T-helper 17 cell (primary cell): ENCODE results near the gene RALY. TPM values are rescaled to one million over a fixed set of nuclear protein-coding genes. Genes with fewer than 3 reads are reported as not detected.
A peak's percentile ranks its signal among the peaks of the same experiment; 100 is the strongest.
"Not testable (repeated sequence)": the region's sequence is repeated elsewhere in the genome, so short reads cannot be mapped to it uniquely, and the experiment has no call there.

Source experiments
- ATAC-seq: fragments of 150-1000 bp; cut with Tn5 transposase; 2 replicates; pipeline ENCODE4 v1.10.0; 2021; ENCODE audit warnings: mild to moderate bottlenecking, moderate library complexity
- DNase-seq, 3 donors: peaks; one replicate each; pipeline versions ENCODE4 v3.0.0 to v3.0.0-alpha.2; 2020 to 2021
- H3K9me3 ChIP-seq: one replicate; pipeline ENCODE4 v1.7.0; 2013; ENCODE audit warnings: low read length, mild to moderate bottlenecking; ENCODE audit not compliant: control insufficient read depth, poor library complexity, severe bottlenecking
- H3K27ac Mint-ChIP-seq: one replicate; pipeline ENCODE4 v1.8.0; 2022; ENCODE audit warnings: mild to moderate bottlenecking, moderate library complexity, mixed read lengths
- H3K27me3 Mint-ChIP-seq: one replicate; pipeline ENCODE4 v1.8.0; 2022; ENCODE audit warnings: mixed read lengths
- H3K36me3 Mint-ChIP-seq: one replicate; pipeline ENCODE4 v1.8.0; 2022; ENCODE audit warnings: low read depth, mixed read lengths
- H3K4me1 Mint-ChIP-seq: one replicate; pipeline ENCODE4 v1.8.0; 2022; ENCODE audit warnings: mild to moderate bottlenecking, mixed read lengths
- H3K4me3 Mint-ChIP-seq: one replicate; pipeline ENCODE4 v1.8.0; 2022; ENCODE audit warnings: mild to moderate bottlenecking, moderate library complexity, mixed read lengths
- total RNA-seq, 4 donors: library from RNA in 2 of 4; stranded (reverse) in 2 of 4; gene quantifications; one replicate each; pipeline ENCODE4 v1.2.3 and lab custom pipeline; 2022 to 2026

Gene RALY
- total RNA-seq, 2 donors from 2014 or later, result 120 to 137 TPM

- no peak for DNase-seq
- no peaks in the 10 kb centered on the region for H3K9me3 ChIP-seq
- Mint-ChIP-seq H3K4me1 (peaks cover 7% of the 10 kb centered on the region), H3K27ac (no peak overlapping the region), H3K36me3 (no peaks in the 10 kb centered on the region), H3K4me3 (no peak overlapping the region), H3K27me3 (peaks cover 22% of the 10 kb centered on the region)
- ATAC-seq, result no peak
These were observed 128.7 kb downstream of the RALY start for GRCh38 chr20:34122274-34122980.

- ATAC-seq (no peak), DNase-seq (no peak)
- Mint-ChIP-seq H3K27me3 (peaks cover 25% of the 10 kb centered on the region), H3K4me3 (no peak overlapping the region), H3K4me1 (peaks cover 7% of the 10 kb centered on the region), H3K36me3 (no peaks in the 10 kb centered on the region), H3K27ac (no peak overlapping the region)
- H3K9me3 ChIP-seq, result no peaks in the 10 kb centered on the region
These were observed 129.6 kb downstream of the RALY start for GRCh38 chr20:34123309-34123708.

GRCh38 chr20:34124469-34125249, 130.9 kb downstream of the RALY start:
- Mint-ChIP-seq H3K27ac (no peak overlapping the region), H3K27me3 (peaks cover 27% of the 10 kb centered on the region)
- peak; percentile 32 for ATAC-seq

GRCh38 chr20:34127792-34128191, 134.1 kb downstream of the RALY start:
- Mint-ChIP-seq H3K4me1 (peaks cover 10% of the 10 kb centered on the region), H3K4me3 (no peak overlapping the region), H3K27ac (no peak overlapping the region), H3K27me3 (peaks cover 26% of the 10 kb centered on the region), H3K36me3 (no peaks in the 10 kb centered on the region)
- DNase-seq, result no peak
- no peak for ATAC-seq
- H3K9me3 ChIP-seq, result no peaks in the 10 kb centered on the region

More at GRCh38 chr20:34124469-34125249, 130.9 kb downstream of the RALY start:
- no peak overlapping the region for H3K4me3 Mint-ChIP-seq
- peaks cover 11% of the 10 kb centered on the region for H3K4me1 Mint-ChIP-seq
- no peak for DNase-seq
- no peaks in the 10 kb centered on the region for H3K36me3 Mint-ChIP-seq
- H3K9me3 ChIP-seq, result no peaks in the 10 kb centered on the region

- peaks cover 5% of the 10 kb centered on the region for H3K4me1 Mint-ChIP-seq
- peak; percentile 19 to 35 (median 19) for DNase-seq
- no peaks in the 10 kb centered on the region for H3K36me3 Mint-ChIP-seq
- H3K4me3 Mint-ChIP-seq, result no peak overlapping the region
- H3K9me3 ChIP-seq, result no peaks in the 10 kb centered on the region
- H3K27me3 Mint-ChIP-seq, result peaks cover 20% of the 10 kb centered on the region
- peak; percentile 92 for ATAC-seq
- no peak overlapping the region for H3K27ac Mint-ChIP-seq
These were observed 135.9 kb downstream of the RALY start for GRCh38 chr20:34129518-34130162.

- H3K4me3 Mint-ChIP-seq, result no peak overlapping the region
- no peaks in the 10 kb centered on the region for H3K9me3 ChIP-seq
- H3K27me3 Mint-ChIP-seq, result peaks cover 27% of the 10 kb centered on the region
- ATAC-seq (no peak), DNase-seq (no peak)
- H3K27ac Mint-ChIP-seq, result no peak overlapping the region
- peaks cover 5% of the 10 kb centered on the region for H3K4me1 Mint-ChIP-seq
- H3K36me3 Mint-ChIP-seq, result no peaks in the 10 kb centered on the region
These were observed 137.8 kb downstream of the RALY start for GRCh38 chr20:34131491-34131890.

- not testable (repeated sequence) for H3K36me3 Mint-ChIP-seq, H3K27ac Mint-ChIP-seq, H3K4me3 Mint-ChIP-seq, DNase-seq, H3K9me3 ChIP-seq, ATAC-seq, H3K4me1 Mint-ChIP-seq
- peaks cover 29% of the 10 kb centered on the region for H3K27me3 Mint-ChIP-seq
These were observed 138.8 kb downstream of the RALY start for GRCh38 chr20:34132491-34132890.

- H3K9me3 ChIP-seq, ATAC-seq, H3K27ac Mint-ChIP-seq, H3K4me1 Mint-ChIP-seq, H3K36me3 Mint-ChIP-seq, H3K4me3 Mint-ChIP-seq, DNase-seq: not testable (repeated sequence)
- peaks cover 29% of the 10 kb centered on the region for H3K27me3 Mint-ChIP-seq
These were observed 139.2 kb downstream of the RALY start for GRCh38 chr20:34132943-34133342.

GRCh38 chr20:34133365-34133860, 139.7 kb downstream of the RALY start:
- not testable (repeated sequence) for H3K9me3 ChIP-seq, ATAC-seq, H3K27ac Mint-ChIP-seq, DNase-seq, H3K4me1 Mint-ChIP-seq, H3K36me3 Mint-ChIP-seq, H3K4me3 Mint-ChIP-seq
- peaks cover 25% of the 10 kb centered on the region for H3K27me3 Mint-ChIP-seq

Other genes starting within 250 kb of the RALY start
- 10 to 100 TPM; 48.6 to 50.6 TPM for gene CHMP4B, start 182.6 kb upstream of the RALY start, total RNA-seq
- gene EIF2S2, start 118.3 kb downstream of the RALY start, total RNA-seq, result 10 to 100 TPM; 18.8 to 20.6 TPM
- gene ASIP, start 247.5 kb downstream of the RALY start, total RNA-seq, result not detected